ENCODE results near the gene ITGB8.

DNA sequence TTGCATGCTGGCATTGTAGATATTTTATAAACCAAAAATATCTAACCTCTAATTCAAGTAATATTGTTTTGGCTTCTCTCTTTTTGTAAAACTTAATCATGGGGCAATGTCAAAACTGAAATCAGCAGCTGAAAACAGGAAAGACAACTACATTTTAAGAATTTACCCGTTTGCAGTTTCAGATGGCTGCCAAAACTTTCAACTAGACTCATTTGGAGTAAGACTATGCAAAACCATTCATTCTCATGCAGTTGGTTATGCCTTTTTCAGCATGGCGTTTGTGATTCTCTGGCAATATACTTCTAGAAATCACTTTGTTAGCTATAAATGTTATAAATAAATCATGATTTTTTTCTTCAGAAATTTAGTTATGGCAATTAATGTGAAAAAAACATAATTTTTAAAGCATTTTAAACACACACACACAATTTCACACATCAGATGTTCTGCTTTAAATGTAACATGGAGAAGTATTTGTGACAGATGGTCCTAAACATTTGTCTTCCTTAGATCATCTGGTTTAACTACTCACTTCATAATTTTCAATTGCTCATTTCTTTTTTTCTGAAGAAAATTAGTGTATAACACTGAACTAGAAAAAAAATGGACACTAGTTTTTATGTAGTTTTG, 116.4 kb downstream of the ITGB8 start:
- TF ChIP-seq TAF1 (IDR thresholded peaks at IDR 0.05; ENCODE audit: low read depth) (no peak), CTCF (IDR thresholded peaks at IDR 0.05; ENCODE audit: poor library complexity, severe bottlenecking) (no peak), MXI1 (conservative IDR thresholded peaks at IDR 0.05; ENCODE audit: poor library complexity, severe bottlenecking) (no peak), RAD21 (conservative IDR thresholded peaks at IDR 0.05) (no peak), EZH2 (IDR thresholded peaks at IDR 0.05; ENCODE audit: borderline replicate concordance, insufficient read depth, low read length, poor library complexity, severe bottlenecking) (no peak), EP300 (conservative IDR thresholded peaks at IDR 0.05; ENCODE audit: poor library complexity, severe bottlenecking) (no peak), SMC3 (conservative IDR thresholded peaks at IDR 0.05; ENCODE audit: poor library complexity) (no peak), POLR2AphosphoS5 (IDR thresholded peaks at IDR 0.05) (no peak)
- TF ChIP-seq, protein P1, sequence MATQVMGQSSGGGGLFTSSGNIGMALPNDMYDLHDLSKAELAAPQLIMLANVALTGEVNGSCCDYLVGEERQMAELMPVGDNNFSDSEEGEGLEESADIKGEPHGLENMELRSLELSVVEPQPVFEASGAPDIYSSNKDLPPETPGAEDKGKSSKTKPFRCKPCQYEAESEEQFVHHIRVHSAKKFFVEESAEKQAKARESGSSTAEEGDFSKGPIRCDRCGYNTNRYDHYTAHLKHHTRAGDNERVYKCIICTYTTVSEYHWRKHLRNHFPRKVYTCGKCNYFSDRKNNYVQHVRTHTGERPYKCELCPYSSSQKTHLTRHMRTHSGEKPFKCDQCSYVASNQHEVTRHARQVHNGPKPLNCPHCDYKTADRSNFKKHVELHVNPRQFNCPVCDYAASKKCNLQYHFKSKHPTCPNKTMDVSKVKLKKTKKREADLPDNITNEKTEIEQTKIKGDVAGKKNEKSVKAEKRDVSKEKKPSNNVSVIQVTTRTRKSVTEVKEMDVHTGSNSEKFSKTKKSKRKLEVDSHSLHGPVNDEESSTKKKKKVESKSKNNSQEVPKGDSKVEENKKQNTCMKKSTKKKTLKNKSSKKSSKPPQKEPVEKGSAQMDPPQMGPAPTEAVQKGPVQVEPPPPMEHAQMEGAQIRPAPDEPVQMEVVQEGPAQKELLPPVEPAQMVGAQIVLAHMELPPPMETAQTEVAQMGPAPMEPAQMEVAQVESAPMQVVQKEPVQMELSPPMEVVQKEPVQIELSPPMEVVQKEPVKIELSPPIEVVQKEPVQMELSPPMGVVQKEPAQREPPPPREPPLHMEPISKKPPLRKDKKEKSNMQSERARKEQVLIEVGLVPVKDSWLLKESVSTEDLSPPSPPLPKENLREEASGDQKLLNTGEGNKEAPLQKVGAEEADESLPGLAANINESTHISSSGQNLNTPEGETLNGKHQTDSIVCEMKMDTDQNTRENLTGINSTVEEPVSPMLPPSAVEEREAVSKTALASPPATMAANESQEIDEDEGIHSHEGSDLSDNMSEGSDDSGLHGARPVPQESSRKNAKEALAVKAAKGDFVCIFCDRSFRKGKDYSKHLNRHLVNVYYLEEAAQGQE (IDR thresholded peaks at IDR 0.05; ENCODE audit: borderline replicate concordance) = no peak
